ENCODE data around the gene GANC. TPM values are rescaled to one million over a fixed set of nuclear protein-coding genes. Genes with fewer than 3 reads are reported as not detected.

The GANC gene
- total and polyA plus RNA-seq, 9 of the 15 experiments (the other 6 are each of a cell fraction or from before 2014, with no cell fraction given), result 10.9 to 19.0 (median 14.5) TPM

GRCh38 chr15:42267286-42267685 lies 5.7 kb upstream of the GANC start:
- ChIA-PET CTCF (ENCODE audit: low intra/inter-chr PET ratio) (no interaction called here), POLR2A (no interaction called here)
- Histone ChIP-seq H3K36me3 (ENCODE audit: control insufficient read depth, insufficient read depth, low read length) (peaks cover 78% of the 10 kb centered on the region), H4K20me1 (replicated peaks; ENCODE audit: control insufficient read depth, insufficient read depth, low read length) (no peaks in the 10 kb centered on the region), H2AFZ (ENCODE audit: low read depth, low read length) (no peak overlapping the region), H3K27ac (ENCODE audit: extremely low read depth, low read depth, low read length) (no peak overlapping the region), H3K79me2 (ENCODE audit: control insufficient read depth, insufficient read depth, low read length) (peaks cover 45% of the 10 kb centered on the region), H3K4me3 (no peak overlapping the region), H3K9ac (ENCODE audit: insufficient read depth in 1 of 2, low read depth in 2 of 2, low read length in 2 of 2) (no peak overlapping the region), H3K27me3 (ENCODE audit: control insufficient read depth in 2 of 2, insufficient read depth in 2 of 2, low read length in 2 of 2) (no peaks in the 10 kb centered on the region), H3K9me1 (ENCODE audit: control insufficient read depth, insufficient read depth, low read length) (no peaks in the 10 kb centered on the region), H3K9me3 (replicated peaks; ENCODE audit: control insufficient read depth, insufficient read depth, low read depth, low read length) (no peaks in the 10 kb centered on the region), H3K4me2 (ENCODE audit: insufficient read depth, low read length) (no peak overlapping the region), H3K4me1 (replicated peaks in 1 of 2; ENCODE audit: control insufficient read depth in 2 of 2, insufficient read depth in 2 of 2, low read length in 2 of 2) (no peaks in the 10 kb centered on the region)
- intact Hi-C loops (cut with micrococcal nuclease) (no loop called here), in situ Hi-C loops (cut with MboI) (no loop called here)
- ATAC-seq, result no peak
- no peak for TF ChIP-seq SMARCE1 (IDR thresholded peaks at IDR 0.05)
- TF ChIP-seq PHB (CRISPR knock-in tag; IDR thresholded peaks at IDR 0.05), result no peak
- TF ChIP-seq IRF1 (CRISPR knock-in tag; IDR thresholded peaks at IDR 0.05; ENCODE audit: borderline replicate concordance), result no peak
- TF ChIP-seq PML (IDR thresholded peaks at IDR 0.05; ENCODE audit: low read length), result no peak
- no peak for TF ChIP-seq ZNF592 (IDR thresholded peaks at IDR 0.05)
- TF ChIP-seq ZNF197 (CRISPR knock-in tag; IDR thresholded peaks at IDR 0.05; ENCODE audit: low read depth), result no peak
- TF ChIP-seq CEBPG (CRISPR knock-in tag; IDR thresholded peaks at IDR 0.05), result no peak
- no peak for TF ChIP-seq CEBPG (tag; conservative IDR thresholded peaks at IDR 0.05 in 1 of 2, IDR thresholded peaks at IDR 0.05 in 1 of 2)
- TF ChIP-seq HDAC6 (IDR thresholded peaks at IDR 0.05; ENCODE audit: low read depth, low read length), result no peak
- TF ChIP-seq RBM14 (IDR thresholded peaks at IDR 0.05; ENCODE audit: borderline replicate concordance, insufficient read depth, low read depth, low read length), result no peak
- TF ChIP-seq CTCF (IDR thresholded peaks at IDR 0.05 in 2 of 3, conservative IDR thresholded peaks at IDR 0.05 in 1 of 3; ENCODE audit: insufficient read depth in 2 of 3, low read depth in 1 of 3, low read length in 3 of 3), result no peak
- no peak for TF ChIP-seq TRIM24 (IDR thresholded peaks at IDR 0.05)
- BruUV-seq (replicated peaks), result no TSS peak
- no peak for DNase-seq (ENCODE audit: extremely low read depth in 1 of 4, low spot score in 3 of 4)
- FAIRE-seq, result no peak
